Stimulated activated naive CD8-positive, alpha-beta T cell treated with anti-CD3 and anti-CD28 coated beads, Interleukin-15, amount 100 ng/mL, for 72 hours (primary cell): Measurements from ENCODE around the gene PCDHGB2.
"Not testable (repeated sequence)": the region's sequence is repeated elsewhere in the genome, so short reads cannot be mapped to it uniquely, and the experiment has no call there.

Source experiments
- ATAC-seq: fragments of 150-1000 bp; cut with Tn5 transposase; 2 replicates; pipeline ENCODE4 v1.10.0; 2021; ENCODE audit warnings: mild to moderate bottlenecking, moderate library complexity
- DNase-seq, 2 donors: peaks; one replicate each; pipeline ENCODE4 v3.0.0; 2021 to 2022
- H3K27ac Mint-ChIP-seq, 2 donors: one replicate each; pipeline ENCODE4 v1.8.0; 2022; ENCODE audit warnings: mild to moderate bottlenecking in 2 of 2, mixed read lengths in 2 of 2, moderate library complexity in 2 of 2
- H3K27me3 Mint-ChIP-seq: one replicate; pipeline ENCODE4 v1.8.0; 2022; ENCODE audit warnings: mixed read lengths
- H3K4me1 Mint-ChIP-seq: one replicate; pipeline ENCODE4 v1.8.0; 2022; ENCODE audit warnings: mild to moderate bottlenecking, mixed read lengths
- H3K4me3 Mint-ChIP-seq, 2 donors: one replicate each; pipeline ENCODE4 v1.8.0; 2022; ENCODE audit warnings: mild to moderate bottlenecking in 2 of 2, mixed read lengths in 2 of 2, moderate library complexity in 1 of 2
- H3K9me3 Mint-ChIP-seq, 2 donors: one replicate each; pipeline ENCODE4 v1.8.0; 2022; ENCODE audit warnings: mixed read lengths in 2 of 2

Gene PCDHGB2

GRCh38 chr5:141389153-141390042 is 29.6 kb downstream of the PCDHGB2 start:
- DNase-seq (no peak), ATAC-seq (no peak)
- Mint-ChIP-seq H3K4me3 (no peak overlapping the region), H3K4me1 (no peaks in the 10 kb centered on the region), H3K27ac (no peak overlapping the region), H3K27me3 (peaks cover 83% of the 10 kb centered on the region), H3K9me3 (peaks cover 29 to 46% of the 10 kb centered on the region in 2 donors)

DNA sequence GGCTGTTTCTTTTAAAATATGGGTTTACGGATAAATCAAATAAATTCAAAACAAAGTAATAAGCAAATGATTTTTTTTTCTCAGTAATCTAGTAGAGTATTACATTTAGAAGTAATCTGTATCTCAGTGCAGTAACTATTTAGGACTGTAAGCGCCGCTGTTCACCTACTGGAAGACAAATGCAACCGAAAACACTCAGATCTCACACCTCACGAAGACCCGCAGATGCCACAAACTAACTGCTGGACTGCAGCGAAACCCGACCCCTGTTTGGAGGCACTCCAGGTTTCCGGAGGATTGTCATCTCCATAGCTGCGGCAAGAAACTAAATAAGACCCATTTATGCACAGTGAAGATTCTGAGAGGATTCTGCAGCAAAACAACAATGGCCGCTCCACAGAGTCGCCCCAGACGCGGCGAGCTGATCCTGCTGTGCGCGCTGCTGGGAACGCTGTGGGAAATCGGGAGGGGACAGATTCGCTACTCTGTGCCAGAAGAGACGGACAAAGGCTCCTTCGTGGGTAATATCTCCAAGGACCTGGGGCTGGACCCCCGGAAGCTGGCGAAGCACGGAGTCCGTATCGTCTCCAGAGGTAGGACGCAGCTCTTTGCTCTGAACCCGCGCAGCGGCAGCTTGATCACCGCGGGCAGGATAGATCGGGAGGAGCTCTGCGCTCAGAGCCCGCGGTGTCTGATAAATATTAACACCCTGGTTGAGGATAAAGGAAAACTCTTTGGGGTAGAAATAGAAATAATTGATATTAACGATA is 32.8 kb downstream of the PCDHGB2 start, which contains the start of gene PCDHGA8:
PCDHGA8 (plus strand) TSS at position 205 of the 770 bp plus-strand sequence; CDS start at position 386, 181 bp downstream.
- no peak for DNase-seq
- H3K4me3 Mint-ChIP-seq = no peak within 1 kb of the TSS
- H3K27ac Mint-ChIP-seq = peak within 1 kb of the TSS in 1 of 2 donors; percentile 86

DNA sequence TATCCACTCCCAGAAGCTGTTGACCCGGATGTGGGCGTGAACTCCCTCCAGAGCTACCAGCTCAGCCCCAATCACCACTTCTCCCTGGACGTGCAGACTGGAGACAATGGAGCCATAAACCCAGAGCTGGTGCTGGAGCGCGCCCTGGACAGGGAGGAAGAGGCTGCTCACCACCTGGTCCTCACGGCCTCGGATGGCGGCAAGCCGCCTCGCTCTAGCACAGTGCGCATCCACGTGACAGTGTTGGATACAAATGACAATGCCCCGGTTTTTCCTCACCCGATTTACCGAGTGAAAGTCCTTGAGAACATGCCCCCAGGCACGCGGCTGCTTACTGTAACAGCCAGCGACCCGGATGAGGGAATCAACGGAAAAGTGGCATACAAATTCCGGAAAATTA is 33.5 kb downstream of the PCDHGB2 start:
- Mint-ChIP-seq H3K4me3 (no peak overlapping the region), H3K9me3 (peaks cover 23 to 36% of the 10 kb centered on the region in 2 donors), H3K27me3 (peaks cover 77% of the 10 kb centered on the region), H3K4me1 (no peaks in the 10 kb centered on the region), H3K27ac (no peak overlapping the region)
- DNase-seq = no peak
- ATAC-seq = no peak

More for the DNA sequence above, 32.8 kb downstream of the PCDHGB2 start, which contains the start of gene PCDHGA8:
- Mint-ChIP-seq H3K4me1 (no peaks in the 10 kb centered on the region), H3K27me3 (peaks cover 81% of the 10 kb centered on the region), H3K9me3 (peaks cover 25 to 38% of the 10 kb centered on the region in 2 donors)
- ATAC-seq = no peak

DNA sequence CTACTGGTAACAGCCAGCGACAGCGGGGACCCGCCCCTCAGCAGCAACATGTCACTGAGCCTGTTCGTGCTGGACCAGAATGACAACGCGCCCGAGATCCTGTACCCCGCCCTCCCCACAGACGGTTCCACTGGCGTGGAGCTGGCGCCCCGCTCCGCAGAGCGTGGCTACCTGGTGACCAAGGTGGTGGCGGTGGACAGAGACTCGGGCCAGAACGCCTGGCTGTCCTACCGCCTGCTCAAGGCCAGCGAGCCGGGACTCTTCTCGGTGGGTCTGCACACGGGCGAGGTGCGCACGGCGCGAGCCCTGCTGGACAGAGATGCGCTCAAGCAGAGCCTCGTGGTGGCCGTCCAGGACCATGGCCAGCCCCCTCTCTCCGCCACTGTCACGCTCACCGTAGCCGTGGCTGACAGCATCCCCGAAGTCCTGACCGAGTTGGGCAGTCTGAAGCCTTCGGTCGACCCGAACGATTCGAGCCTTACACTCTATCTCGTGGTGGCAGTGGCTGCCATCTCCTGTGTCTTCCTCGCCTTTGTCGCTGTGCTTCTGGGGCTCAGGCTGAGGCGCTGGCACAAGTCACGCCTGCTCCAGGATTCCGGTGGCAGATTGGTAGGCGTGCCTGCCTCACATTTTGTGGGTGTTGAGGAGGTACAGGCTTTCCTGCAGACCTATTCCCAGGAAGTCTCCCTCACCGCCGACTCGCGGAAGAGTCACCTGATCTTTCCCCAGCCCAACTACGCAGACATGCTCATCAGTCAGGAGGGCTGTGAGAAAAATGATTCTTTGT is 34.8 kb downstream of the PCDHGB2 start:
- not testable (repeated sequence) for DNase-seq, ATAC-seq, H3K4me3 Mint-ChIP-seq, H3K4me1 Mint-ChIP-seq, H3K27ac Mint-ChIP-seq
- Mint-ChIP-seq H3K27me3 (peaks cover 77% of the 10 kb centered on the region), H3K9me3 (peaks cover 20 to 34% of the 10 kb centered on the region in 2 donors)

DNA sequence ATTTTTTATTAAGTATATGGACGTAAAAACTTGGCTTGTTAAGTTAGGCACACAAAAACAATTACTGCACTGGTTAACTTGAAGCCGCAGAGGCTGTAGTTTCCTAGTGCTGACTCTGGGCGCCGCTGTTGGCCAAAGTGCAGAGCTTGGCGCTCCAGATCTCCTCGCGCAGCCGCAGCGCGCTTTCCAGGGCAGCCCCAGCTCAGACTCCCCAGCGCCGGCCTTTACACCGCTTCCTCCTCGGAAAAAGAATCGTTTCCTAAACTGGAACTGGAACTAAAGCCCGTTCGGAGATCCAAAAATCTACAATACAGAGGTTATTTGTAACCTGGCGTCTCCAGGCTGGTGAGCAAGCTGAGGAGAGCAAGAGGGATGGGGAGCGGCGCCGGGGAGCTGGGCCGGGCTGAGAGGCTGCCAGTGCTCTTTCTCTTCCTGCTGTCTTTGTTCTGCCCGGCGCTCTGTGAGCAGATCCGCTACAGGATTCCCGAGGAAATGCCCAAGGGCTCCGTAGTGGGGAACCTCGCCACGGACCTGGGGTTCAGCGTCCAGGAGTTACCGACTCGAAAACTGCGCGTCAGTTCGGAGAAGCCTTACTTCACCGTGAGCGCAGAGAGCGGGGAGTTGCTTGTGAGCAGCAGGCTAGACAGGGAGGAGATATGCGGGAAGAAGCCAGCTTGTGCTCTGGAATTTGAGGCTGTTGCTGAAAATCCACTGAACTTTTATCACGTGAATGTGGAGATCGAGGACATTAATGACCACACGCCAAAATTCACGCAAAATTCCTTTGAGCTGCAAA is 38.2 kb downstream of the PCDHGB2 start, which contains the start of gene PCDHGB5:
PCDHGB5 (plus strand) TSS at position 192 of the 796 bp plus-strand sequence; CDS start at position 373, 181 bp downstream.
- peak; percentile 92 for ATAC-seq
- peak within 1 kb of the TSS; percentile 33 to 42 for H3K27ac Mint-ChIP-seq
- H3K9me3 Mint-ChIP-seq = peaks cover 11 to 32% of the 10 kb centered on the region in 2 donors
- peak within 1 kb of the TSS; percentile 67 to 69 for H3K4me3 Mint-ChIP-seq
- not testable (repeated sequence) for H3K4me1 Mint-ChIP-seq
- H3K27me3 Mint-ChIP-seq = peaks cover 79% of the 10 kb centered on the region
- DNase-seq = peak in 1 of 2 donors; percentile 51

DNA sequence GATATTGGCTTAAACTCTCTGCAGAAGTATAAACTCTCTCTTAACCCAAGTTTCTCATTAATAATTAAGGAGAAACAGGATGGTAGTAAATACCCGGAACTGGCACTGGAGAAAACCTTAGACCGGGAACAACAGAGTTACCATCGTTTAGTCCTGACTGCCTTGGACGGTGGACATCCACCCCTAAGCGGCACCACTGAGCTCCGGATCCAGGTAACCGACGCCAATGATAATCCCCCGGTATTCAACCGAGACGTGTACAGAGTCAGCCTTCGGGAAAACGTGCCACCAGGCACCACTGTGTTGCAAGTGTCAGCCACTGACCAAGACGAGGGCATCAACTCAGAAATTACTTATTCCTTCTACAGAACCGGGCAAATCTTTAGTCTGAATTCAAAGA is 38.8 kb downstream of the PCDHGB2 start:
- Mint-ChIP-seq H3K9me3 (peaks cover 11 to 38% of the 10 kb centered on the region in 2 donors), H3K4me3 (no peak overlapping the region), H3K27me3 (peaks cover 79% of the 10 kb centered on the region), H3K27ac (peak overlapping the region in 1 of 2 donors; percentile 42), H3K4me1 (peaks cover 9% of the 10 kb centered on the region)
- DNase-seq = no peak
- ATAC-seq = no peak

- peaks cover 5 to 34% of the 10 kb centered on the region in 2 donors for H3K9me3 Mint-ChIP-seq
- no peak for ATAC-seq
- H3K27me3 Mint-ChIP-seq = peaks cover 79% of the 10 kb centered on the region
- H3K27ac Mint-ChIP-seq = no peak overlapping the region
- DNase-seq = no peak
- peaks cover 9% of the 10 kb centered on the region for H3K4me1 Mint-ChIP-seq
- no peak overlapping the region for H3K4me3 Mint-ChIP-seq
Measured at GRCh38 chr5:141399555-141400258, 39.9 kb downstream of the PCDHGB2 start.

GRCh38 chr5:141402553-141403243 is 42.9 kb downstream of the PCDHGB2 start, which contains the start of gene PCDHGA9:
Gene PCDHGA9, plus strand, starts transcription at chr5:141402778. Its CDS starts 175 bp downstream, at chr5:141402953.
- H3K9me3 Mint-ChIP-seq = peaks cover 5 to 46% of the 10 kb centered on the region in 2 donors
- ATAC-seq (no peak), DNase-seq (no peak)
- peak within 1 kb of the TSS; percentile 44 to 62 for H3K4me3 Mint-ChIP-seq
- no peak within 1 kb of the TSS for H3K27ac Mint-ChIP-seq
- H3K4me1 Mint-ChIP-seq = peaks cover 9% of the 10 kb centered on the region
- H3K27me3 Mint-ChIP-seq = peaks cover 80% of the 10 kb centered on the region

DNA sequence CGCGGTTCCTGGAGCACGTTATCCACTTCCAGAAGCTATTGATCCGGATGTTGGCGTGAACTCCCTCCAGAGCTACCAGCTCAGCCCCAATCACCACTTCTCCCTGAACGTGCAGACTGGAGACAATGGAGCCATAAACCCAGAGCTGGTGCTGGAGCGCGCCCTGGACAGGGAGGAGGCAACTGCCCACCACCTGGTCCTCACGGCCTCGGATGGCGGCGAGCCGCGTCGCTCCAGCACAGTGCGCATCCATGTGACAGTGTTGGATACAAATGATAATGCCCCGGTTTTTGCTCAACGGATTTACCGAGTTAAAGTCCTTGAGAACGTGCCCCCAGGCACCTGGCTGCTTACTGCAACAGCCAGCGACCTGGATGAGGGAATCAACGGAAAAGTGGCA is 43.6 kb downstream of the PCDHGB2 start:
- Mint-ChIP-seq H3K27ac (no peak overlapping the region), H3K27me3 (peaks cover 86% of the 10 kb centered on the region), H3K9me3 (peaks cover 5 to 53% of the 10 kb centered on the region in 2 donors), H3K4me1 (peaks cover 16% of the 10 kb centered on the region), H3K4me3 (peak overlapping the region in 1 of 2 donors; percentile 62)
- no peak for DNase-seq
- no peak for ATAC-seq

DNA sequence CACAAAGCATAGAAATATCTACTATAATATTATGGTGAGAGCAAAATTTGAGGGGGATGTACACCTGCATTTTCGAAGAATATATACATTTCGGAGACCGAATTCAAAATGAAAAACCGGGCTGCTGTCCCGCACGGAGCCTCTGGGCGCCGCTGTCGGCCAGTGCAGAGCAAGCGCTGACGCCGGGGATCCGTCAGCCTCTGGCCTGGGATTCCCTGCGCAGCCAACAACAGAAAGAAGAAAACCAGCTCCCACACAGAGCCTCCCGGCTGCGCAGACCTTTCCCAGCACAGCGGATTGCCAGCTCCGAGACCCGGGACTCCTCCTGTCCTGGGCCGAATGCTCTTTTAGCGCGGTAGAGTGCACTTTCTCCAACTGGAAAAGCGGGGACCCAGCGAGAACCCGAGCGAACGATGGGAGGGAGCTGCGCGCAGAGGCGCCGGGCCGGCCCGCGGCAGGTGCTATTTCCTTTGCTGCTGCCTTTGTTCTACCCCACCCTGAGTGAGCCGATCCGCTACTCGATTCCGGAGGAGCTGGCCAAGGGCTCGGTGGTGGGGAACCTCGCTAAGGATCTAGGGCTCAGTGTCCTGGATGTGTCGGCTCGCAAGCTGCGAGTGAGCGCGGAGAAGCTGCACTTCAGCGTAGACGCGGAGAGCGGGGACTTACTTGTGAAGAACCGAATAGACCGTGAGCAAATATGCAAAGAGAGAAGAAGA is 48.2 kb downstream of the PCDHGB2 start, which contains the start of gene PCDHGB6:
PCDHGB6 (plus strand) TSS at position 232 of the 716 bp plus-strand sequence; CDS start at position 414, 182 bp downstream.
- DNase-seq (peak in 1 of 2 donors; percentile 52), ATAC-seq (peak; percentile 76)
- H3K27ac Mint-ChIP-seq = peak within 1 kb of the TSS in 1 of 2 donors; percentile 9
- peak within 1 kb of the TSS; percentile 73 to 81 for H3K4me3 Mint-ChIP-seq
- peaks cover 13% of the 10 kb centered on the region for H3K4me1 Mint-ChIP-seq
- H3K27me3 Mint-ChIP-seq = peaks cover 79% of the 10 kb centered on the region
- peaks cover 10 to 49% of the 10 kb centered on the region in 2 donors for H3K9me3 Mint-ChIP-seq

DNA sequence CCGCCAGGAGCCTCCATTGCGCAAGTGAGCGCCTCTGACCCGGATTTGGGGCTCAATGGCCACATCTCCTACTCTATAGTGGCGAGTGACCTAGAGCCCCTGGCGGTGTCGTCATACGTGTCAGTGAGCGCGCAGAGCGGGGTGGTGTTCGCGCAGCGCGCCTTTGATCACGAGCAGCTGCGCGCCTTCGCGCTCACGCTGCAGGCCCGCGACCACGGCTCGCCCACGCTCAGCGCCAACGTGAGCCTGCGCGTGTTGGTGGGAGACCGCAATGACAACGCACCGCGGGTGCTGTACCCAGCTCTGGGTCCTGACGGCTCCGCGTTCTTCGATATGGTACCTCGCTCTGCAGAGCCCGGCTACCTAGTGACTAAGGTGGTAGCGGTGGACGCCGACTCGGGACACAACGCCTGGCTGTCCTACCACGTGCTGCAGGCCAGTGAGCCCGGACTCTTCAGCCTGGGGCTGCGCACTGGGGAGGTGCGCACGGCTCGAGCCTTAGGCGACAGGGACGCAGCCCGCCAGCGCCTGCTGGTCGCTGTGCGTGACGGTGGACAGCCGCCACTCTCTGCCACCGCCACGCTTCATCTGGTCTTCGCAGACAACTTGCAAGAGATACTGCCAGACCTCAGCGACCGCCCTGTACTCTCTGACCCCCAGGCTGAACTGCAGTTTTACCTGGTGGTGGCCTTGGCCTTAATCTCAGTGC is 50.0 kb downstream of the PCDHGB2 start:
- Mint-ChIP-seq H3K27me3 (peaks cover 79% of the 10 kb centered on the region), H3K27ac (no peak overlapping the region), H3K4me3 (no peak overlapping the region), H3K4me1 (peaks cover 26% of the 10 kb centered on the region), H3K9me3 (peaks cover 10 to 38% of the 10 kb centered on the region in 2 donors)
- ATAC-seq (no peak), DNase-seq (no peak)

DNA sequence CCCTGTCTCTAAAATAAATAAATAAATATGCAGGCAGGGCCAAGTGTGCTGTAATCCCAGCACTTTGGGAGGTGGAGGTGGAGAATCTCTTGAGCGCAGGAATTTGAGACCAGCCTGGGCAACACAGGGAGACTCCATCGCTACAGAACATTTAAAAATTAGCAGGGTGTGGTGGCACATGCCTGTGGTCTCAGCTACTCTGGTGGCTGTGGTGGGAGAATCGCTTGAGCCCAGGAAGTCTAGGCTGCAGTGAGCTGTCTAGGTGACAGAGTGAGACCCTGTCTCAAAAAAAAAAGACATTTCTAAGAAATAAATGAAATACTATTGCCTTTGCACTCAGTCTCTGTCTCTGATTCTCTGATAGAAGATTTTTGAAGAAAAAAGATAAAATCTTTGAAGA is 51.8 kb downstream of the PCDHGB2 start:
- Mint-ChIP-seq H3K4me3 (no peak overlapping the region), H3K9me3 (peaks cover 10 to 29% of the 10 kb centered on the region in 2 donors), H3K27ac (no peak overlapping the region), H3K27me3 (peaks cover 81% of the 10 kb centered on the region), H3K4me1 (peaks cover 32% of the 10 kb centered on the region)
- DNase-seq = no peak
- ATAC-seq = no peak
